ENCODE data around the gene RAB20.

RAB20 gene

GRCh38 chr13:110542169-110542796, 19.2 kb downstream of the RAB20 start:
- no peak overlapping the region for H3K4me2 ChIP-seq (ENCODE audit: low read length)
- H4K20me1 ChIP-seq (ENCODE audit: insufficient read depth, low read length): no peaks in the 10 kb centered on the region
- no peaks in the 10 kb centered on the region for H3K4me1 ChIP-seq (ENCODE audit: insufficient read depth, low read length, severe bottlenecking)
- H2AFZ ChIP-seq (ENCODE audit: low read length): no peak overlapping the region
- H3K9me2 ChIP-seq (ENCODE audit: low read depth, low read length): no peaks in the 10 kb centered on the region
- TF ChIP-seq CTCF (IDR thresholded peaks at IDR 0.05; ENCODE audit: low read length) (no peak), EZH2 (IDR thresholded peaks at IDR 0.05; ENCODE audit: borderline replicate concordance, low read length) (no peak)
- no peak overlapping the region for H3K9ac ChIP-seq (ENCODE audit: low read length)
- no peak overlapping the region for H3K27ac ChIP-seq (ENCODE audit: low read depth, low read length, poor library complexity, severe bottlenecking)
- H3K27me3 ChIP-seq (ENCODE audit: insufficient read depth, low read length): no peaks in the 10 kb centered on the region; the same call in 1 of the 2 replicates
- no peak overlapping the region for H3K4me3 ChIP-seq (ENCODE audit: low read depth, low read length, poor library complexity, severe bottlenecking)
- no peaks in the 10 kb centered on the region for H3F3A ChIP-seq (ENCODE audit: insufficient read depth, low read length)
- no peaks in the 10 kb centered on the region for H3K79me2 ChIP-seq (ENCODE audit: insufficient read depth, low read length)
- H3K36me3 ChIP-seq (ENCODE audit: insufficient read depth, low read length): no peaks in the 10 kb centered on the region; the same call in 1 of the 2 replicates
- H3K9me3 ChIP-seq (ENCODE audit: low read length): peaks cover 6% of the 10 kb centered on the region; the same call in 1 of the 2 replicates

- Histone ChIP-seq H3K9ac (ENCODE audit: low read length) (no peak overlapping the region), H3K27ac (ENCODE audit: low read depth, low read length, poor library complexity, severe bottlenecking) (no peak overlapping the region), H2AFZ (ENCODE audit: low read length) (no peak overlapping the region), H3K4me2 (ENCODE audit: low read length) (no peak overlapping the region), H3F3A (ENCODE audit: insufficient read depth, low read length) (no peaks in the 10 kb centered on the region), H3K9me2 (ENCODE audit: low read depth, low read length) (no peaks in the 10 kb centered on the region), H3K4me3 (ENCODE audit: low read depth, low read length, poor library complexity, severe bottlenecking) (no peak overlapping the region), H3K27me3 (ENCODE audit: insufficient read depth, low read length) (no peaks in the 10 kb centered on the region; the same call in 1 of the 2 replicates), H3K79me2 (ENCODE audit: insufficient read depth, low read length) (no peaks in the 10 kb centered on the region), H3K4me1 (ENCODE audit: insufficient read depth, low read length, severe bottlenecking) (no peaks in the 10 kb centered on the region), H3K9me3 (ENCODE audit: low read length) (peaks cover 6% of the 10 kb centered on the region; the same call in 1 of the 2 replicates), H3K36me3 (ENCODE audit: insufficient read depth, low read length) (no peaks in the 10 kb centered on the region; the same call in 1 of the 2 replicates), H4K20me1 (ENCODE audit: insufficient read depth, low read length) (no peaks in the 10 kb centered on the region)
- TF ChIP-seq EZH2 (IDR thresholded peaks at IDR 0.05; ENCODE audit: borderline replicate concordance, low read length): no peak
- TF ChIP-seq CTCF (IDR thresholded peaks at IDR 0.05; ENCODE audit: low read length): no peak
Measured at GRCh38 chr13:110541526-110541920, 20.0 kb downstream of the RAB20 start.

- no peak overlapping the region for H3K4me2 ChIP-seq (ENCODE audit: low read length)
- no peak overlapping the region for H2AFZ ChIP-seq (ENCODE audit: low read length)
- no peak overlapping the region for H3K27ac ChIP-seq (ENCODE audit: low read depth, low read length, poor library complexity, severe bottlenecking)
- no peaks in the 10 kb centered on the region for H4K20me1 ChIP-seq (ENCODE audit: insufficient read depth, low read length)
- H3K9me2 ChIP-seq (ENCODE audit: low read depth, low read length): no peaks in the 10 kb centered on the region
- H3K4me1 ChIP-seq (ENCODE audit: insufficient read depth, low read length, severe bottlenecking): no peaks in the 10 kb centered on the region
- no peaks in the 10 kb centered on the region; the same call in 1 of the 2 replicates for H3K27me3 ChIP-seq (ENCODE audit: insufficient read depth, low read length)
- no peak for TF ChIP-seq EZH2 (IDR thresholded peaks at IDR 0.05; ENCODE audit: borderline replicate concordance, low read length)
- no peak for TF ChIP-seq CTCF (IDR thresholded peaks at IDR 0.05; ENCODE audit: low read length)
- no peak overlapping the region for H3K4me3 ChIP-seq (ENCODE audit: low read depth, low read length, poor library complexity, severe bottlenecking)
- no peaks in the 10 kb centered on the region for H3K79me2 ChIP-seq (ENCODE audit: insufficient read depth, low read length)
- no peaks in the 10 kb centered on the region for H3F3A ChIP-seq (ENCODE audit: insufficient read depth, low read length)
- no peaks in the 10 kb centered on the region; the same call in 1 of the 2 replicates for H3K36me3 ChIP-seq (ENCODE audit: insufficient read depth, low read length)
- H3K9me3 ChIP-seq (ENCODE audit: low read length): peaks cover 6% of the 10 kb centered on the region; the same call in 1 of the 2 replicates
- H3K9ac ChIP-seq (ENCODE audit: low read length): no peak overlapping the region
Measured at GRCh38 chr13:110540871-110541525, 20.5 kb downstream of the RAB20 start.
